ENCODE results near the gene SSUH2.

DNA sequence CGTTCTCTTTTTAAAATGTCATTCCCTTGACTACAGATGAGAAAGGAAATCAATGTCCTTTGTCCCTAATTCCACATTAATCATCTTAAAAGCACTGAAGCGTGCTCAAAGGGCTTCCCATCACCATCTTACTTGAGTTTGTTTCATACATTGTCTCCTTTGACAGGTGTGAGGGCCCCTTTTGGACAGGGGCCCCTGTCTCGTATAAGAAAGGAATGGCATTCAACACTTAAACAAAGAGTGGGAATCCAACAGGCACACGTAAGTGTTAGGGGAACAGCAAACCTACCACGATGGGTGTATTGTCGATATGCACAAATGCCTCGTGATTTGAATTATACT lies 5.0 kb downstream of the SSUH2 start:
- TF ChIP-seq ETS1 (CRISPR knock-in tag; IDR thresholded peaks at IDR 0.05) (no peak), RBAK (CRISPR knock-in tag; IDR thresholded peaks at IDR 0.05) (no peak), POLR2A (IDR thresholded peaks at IDR 0.05; ENCODE audit: insufficient read depth in 1 of 2, low read depth in 2 of 2, low read length in 2 of 2) (no peak), ZFP36L1 (CRISPR knock-in tag; IDR thresholded peaks at IDR 0.05) (no peak), PREB (CRISPR knock-in tag; IDR thresholded peaks at IDR 0.05) (no peak), POLR2AphosphoS5 (IDR thresholded peaks at IDR 0.05; ENCODE audit: low read depth, low read length) (no peak), XRCC5 (optimal IDR thresholded peaks at IDR 0.05; ENCODE audit: low read length) (no peak), MTERF4 (CRISPR knock-in tag; IDR thresholded peaks at IDR 0.05) (no peak), CEBPB (IDR thresholded peaks at IDR 0.05; ENCODE audit: borderline replicate concordance, low read depth, low read length) (no peak), SUZ12 (IDR thresholded peaks at IDR 0.05; ENCODE audit: low read depth, low read length) (no peak), EP300 (IDR thresholded peaks at IDR 0.05; ENCODE audit: low read depth in 2 of 2, low read length in 2 of 2) (no peak), EP300 (CRISPR knock-in tag; IDR thresholded peaks at IDR 0.05; ENCODE audit: borderline replicate concordance) (no peak), MYNN (CRISPR knock-in tag; IDR thresholded peaks at IDR 0.05; ENCODE audit: low read depth) (no peak), CREB1 (IDR thresholded peaks at IDR 0.05) (no peak), CREB1 (CRISPR knock-in tag; IDR thresholded peaks at IDR 0.05) (no peak), NFE2L1 (CRISPR knock-in tag; IDR thresholded peaks at IDR 0.05; ENCODE audit: borderline replicate concordance) (no peak)

All from HepG2 (cell line).